DMS153 treated with DMSO at 0.1 percent for 48 hours (cell line): ENCODE measurements around the gene ACTR3C.
"Not testable (repeated sequence)": the region's sequence is repeated elsewhere in the genome, so short reads cannot be mapped to it uniquely, and the experiment has no call there.

Experiments
- DNase-seq: peaks from one replicate; lab custom pipeline; 2025; ENCODE audit not compliant: unreplicated experiment; lab: John Stamatoyannopoulos, UW

ACTR3C gene

DNA sequence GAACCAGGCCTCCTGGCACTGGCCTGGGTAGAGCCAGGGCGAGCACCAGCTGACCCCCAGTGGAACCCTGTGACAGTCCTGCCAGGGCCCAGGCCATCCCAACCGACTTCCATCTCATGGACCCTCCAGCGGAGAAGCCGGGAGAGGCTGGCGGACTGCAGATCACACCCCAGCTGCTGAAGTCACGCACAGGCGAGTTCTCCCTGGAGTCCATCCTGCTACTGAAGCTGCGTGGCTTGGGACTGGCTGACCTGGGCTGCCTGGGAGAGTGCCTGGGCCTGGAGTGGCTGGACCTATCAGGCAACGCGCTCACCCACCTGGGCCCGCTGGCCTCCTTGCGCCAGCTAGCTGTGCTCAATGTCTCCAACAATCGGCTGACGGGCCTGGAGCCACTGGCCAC is 13.4 kb upstream of the ACTR3C start:
- no peak for DNase-seq

GRCh38 chr7:150335774-150336112 is 12.4 kb upstream of the ACTR3C start:
- DNase-seq: no peak

DNA sequence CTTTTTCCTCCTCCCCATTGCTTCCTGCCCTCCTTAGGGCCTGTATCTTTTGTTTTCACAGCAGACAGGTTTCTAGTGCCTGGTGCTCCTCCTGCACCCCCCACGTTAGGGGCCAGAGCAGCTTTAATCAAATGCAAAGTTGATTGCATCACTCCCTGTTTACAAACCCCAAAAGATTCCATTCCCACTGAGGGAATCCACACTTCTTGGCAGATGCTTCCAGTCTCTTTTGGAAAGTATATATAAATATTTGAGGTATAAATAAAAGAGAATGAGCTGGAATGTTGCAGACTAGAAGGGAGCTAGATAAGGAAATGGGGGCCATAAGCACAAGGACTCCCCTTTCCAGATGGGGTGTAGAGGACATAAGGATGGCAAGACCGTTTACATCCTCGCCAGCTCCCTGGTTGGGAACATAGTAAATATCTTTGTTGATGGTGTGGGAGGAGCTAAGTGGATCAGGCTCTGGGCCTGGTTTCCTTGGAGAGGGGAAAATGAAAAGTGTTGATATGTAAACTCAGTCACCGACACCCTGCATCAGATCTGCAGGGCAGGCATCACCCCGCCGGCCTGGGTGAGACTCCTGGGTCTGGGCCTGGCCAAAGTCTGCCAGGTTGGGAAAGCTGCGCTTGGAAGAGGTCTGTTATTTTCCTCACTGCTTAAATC is 11.9 kb upstream of the ACTR3C start:
- no peak for DNase-seq

- no peak for DNase-seq
Measured at GRCh38 chr7:150334108-150334507, 10.8 kb upstream of the ACTR3C start.

DNA sequence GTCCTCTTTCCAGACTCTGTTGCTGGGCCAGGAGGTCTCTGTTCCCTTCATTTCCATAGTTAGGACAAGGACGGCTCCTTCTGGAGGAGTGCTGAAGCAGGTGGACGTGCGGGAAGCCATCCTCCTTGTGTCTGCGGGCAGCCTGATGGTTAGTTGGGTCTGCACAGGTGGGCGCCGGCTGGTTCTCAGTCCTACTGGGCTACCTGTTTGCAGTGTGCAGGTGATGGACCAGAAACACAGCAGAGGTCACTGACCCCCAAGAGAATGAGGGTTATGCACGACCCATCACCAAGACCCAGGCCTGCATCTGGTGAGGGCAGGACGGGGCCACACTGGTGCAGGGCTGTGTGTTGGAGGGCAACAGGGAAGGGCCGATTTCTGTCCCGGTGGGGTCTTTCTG is 10.3 kb upstream of the ACTR3C start:
- DNase-seq: no peak

GRCh38 chr7:150332852-150333635 is 9.7 kb upstream of the ACTR3C start:
- no peak for DNase-seq

- no peak for DNase-seq
Measured at GRCh38 chr7:150330211-150330885, 7.0 kb upstream of the ACTR3C start.

- DNase-seq: no peak
Measured at GRCh38 chr7:150329331-150330120, 6.2 kb upstream of the ACTR3C start.

GRCh38 chr7:150327308-150327707 is 4.0 kb upstream of the ACTR3C start:
- no peak for DNase-seq

- no peak for DNase-seq
Measured at GRCh38 chr7:150326657-150327268, 3.4 kb upstream of the ACTR3C start.

DNA sequence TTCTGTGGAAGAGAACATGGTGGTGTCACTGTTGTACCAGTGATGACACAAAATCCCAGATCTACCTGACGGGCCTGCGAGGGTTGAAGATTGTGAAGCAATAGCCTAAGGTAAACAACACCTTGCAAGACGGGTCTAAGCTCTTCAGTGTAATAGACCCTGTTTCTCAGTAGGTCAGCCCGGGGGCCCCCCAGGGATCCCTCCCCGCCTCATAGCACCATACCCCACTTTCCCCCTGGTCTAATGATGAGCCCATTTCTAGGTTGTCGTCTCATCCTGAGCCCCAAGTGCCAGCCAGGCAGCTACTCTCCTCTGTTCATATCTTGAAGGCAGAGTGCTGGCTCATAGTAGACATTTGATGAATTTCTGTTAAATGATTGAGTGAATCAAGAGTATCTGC is 2.6 kb upstream of the ACTR3C start:
- DNase-seq: no peak

DNA sequence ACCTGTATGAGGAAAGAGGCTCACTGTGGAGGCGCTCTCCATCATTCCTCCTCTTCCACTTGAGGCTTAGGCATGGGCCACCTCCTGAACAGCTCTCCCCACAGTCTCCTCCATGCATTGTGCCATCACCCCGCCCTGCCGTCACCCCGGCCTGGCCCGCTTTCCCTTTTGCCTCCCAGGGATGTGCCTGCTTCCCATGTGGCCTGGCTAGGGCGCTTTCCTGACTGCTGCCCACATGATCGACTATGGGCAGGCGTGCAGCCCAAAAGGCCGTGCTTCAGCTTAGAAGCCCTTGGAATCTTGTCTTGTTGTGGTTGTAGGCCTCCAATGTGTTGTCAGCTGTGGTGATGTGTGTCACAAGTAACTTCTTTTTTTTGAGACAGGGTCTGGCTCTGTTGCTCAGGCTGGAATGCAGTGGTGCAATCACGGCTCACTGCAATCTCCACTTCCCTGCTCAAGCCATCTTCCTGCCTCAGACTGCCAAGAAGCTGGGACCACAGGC is 1.8 kb upstream of the ACTR3C start:
- DNase-seq: no peak

DNA sequence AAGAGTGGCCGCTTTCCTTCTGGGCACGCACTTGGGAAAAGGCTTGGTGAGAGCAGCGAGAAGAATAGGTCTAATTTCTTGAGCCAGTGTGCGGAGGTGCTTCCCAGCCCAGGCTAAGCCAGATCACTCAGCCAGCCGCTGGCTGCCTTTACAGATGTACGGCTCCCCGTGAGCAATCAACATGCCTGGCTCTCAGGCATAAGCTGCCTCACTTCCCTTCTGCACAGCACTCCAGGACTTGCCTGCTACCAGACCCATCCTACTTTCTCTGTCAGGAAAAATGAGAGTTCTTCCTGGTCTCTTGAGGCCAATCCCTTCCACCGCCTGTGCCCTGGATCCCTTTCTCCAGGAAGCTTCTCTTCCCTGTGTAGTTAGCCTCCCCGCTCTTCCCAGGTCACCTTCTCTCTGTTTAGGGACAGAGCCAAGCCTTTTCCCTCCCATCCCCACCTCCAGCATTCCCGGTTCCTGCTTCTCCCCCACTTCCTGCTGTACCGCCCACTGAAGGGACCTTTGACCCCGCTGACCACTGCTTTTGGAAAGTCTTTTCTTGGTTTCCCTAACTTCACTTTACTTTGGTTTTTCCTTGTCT is 1.1 kb upstream of the ACTR3C start:
- DNase-seq: no peak

DNA sequence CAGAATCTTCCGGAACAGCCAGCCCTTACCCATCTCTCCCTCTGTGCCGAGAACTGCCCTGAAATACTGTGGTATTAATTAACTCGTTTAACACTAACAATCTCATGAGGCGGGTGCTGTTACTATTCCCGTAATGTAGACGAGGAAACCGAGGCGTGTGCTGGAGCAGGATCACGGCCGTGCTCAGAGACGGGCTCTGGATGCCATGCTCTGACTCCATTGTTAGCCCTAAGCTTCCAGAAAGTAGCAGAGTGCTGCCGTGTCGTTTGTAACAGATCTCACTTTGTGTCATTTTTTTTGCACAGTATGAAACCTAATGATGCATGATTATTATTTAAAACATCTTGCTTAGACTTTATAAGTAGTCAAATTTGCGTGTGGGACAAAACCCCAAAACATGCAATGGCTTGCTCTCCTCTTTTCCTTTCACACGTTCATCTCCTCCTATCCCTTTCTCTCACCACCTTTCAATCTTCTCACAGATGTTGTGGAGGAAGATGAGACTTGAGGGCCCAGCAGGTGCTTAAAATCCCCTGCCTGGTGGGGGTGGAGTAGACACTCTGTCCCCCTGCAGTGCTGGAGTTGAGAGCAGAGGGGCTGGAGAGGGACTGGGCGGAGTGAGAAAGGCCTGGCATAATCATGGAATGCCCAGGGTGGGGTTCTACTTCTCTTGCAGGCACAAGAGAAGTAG is 482 bp upstream of the ACTR3C start:
- DNase-seq: no peak

DNA sequence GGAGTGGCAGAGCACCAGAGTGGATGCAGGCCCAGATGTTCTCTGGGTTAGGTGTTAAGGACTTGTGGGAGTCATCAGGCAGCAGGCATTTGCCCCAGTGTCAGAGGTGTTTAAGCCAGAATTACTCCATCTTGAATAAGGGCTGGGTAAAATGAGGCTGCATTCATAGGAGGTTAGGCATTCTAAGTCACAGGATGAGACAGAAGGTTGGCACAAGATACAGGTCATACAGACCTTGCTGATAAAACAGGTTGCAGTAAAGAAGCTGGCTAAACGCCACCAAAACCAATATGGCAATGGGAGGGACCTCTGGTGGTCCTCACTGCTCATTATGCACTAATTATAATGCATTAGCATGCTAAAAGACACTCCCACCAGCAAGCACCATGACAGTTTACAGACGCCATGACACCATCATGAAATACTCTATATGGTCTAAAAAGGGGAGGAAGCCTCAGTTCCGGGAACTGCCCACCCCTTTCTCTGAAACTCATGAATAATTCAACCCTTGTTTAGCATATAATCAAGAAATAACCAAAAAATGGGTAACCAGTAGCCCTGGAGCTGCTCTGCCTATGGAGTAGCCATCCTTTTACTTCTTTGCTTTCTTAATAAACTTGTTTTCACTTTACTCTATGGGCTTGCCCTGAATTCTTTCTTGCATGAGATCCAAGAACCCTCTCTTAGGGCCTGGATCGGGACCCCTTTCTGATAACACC is 1.1 kb downstream of the ACTR3C start:
- no peak for DNase-seq

- no peak for DNase-seq
Measured at GRCh38 chr7:150321788-150322113, 1.6 kb downstream of the ACTR3C start.

GRCh38 chr7:150317748-150318444 is 5.4 kb downstream of the ACTR3C start:
- DNase-seq: no peak

DNA sequence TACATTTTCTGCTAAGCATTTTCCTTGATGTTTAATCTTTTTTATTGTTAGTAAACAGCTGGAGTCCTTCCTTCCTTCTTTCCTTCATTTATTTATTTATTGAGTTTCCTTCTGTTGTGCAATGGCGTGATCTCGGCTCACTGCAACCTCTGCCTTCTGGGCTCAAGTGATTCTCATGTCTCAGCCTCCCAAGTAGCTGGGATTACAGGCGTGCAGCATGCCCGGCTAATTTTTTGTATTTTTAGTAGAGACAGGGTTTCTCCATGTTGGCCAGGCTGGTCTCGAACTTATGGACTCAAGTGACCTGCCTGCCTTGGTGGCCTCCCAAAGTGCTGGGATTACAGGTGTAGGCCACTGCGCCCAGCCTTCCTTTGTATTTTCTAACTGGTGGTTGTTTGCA is 6.4 kb downstream of the ACTR3C start:
- not testable (repeated sequence) for DNase-seq
